Measurements from ENCODE around the gene ARID1A.
"Not testable (repeated sequence)": the region's sequence is repeated elsewhere in the genome, so short reads cannot be mapped to it uniquely, and the experiment has no call there.

ARID1A gene

GRCh38 chr1:26695356-26696118, at the start of gene ARID1A:
ARID1A (plus strand) TSS chr1:26696015; CDS start chr1:26696404, 389 bp downstream.
- in situ Hi-C loops (cut with HindIII; ENCODE audit: low sequenced_read_pairs) = no loop called here

GRCh38 chr1:26664802-26665201, 31.0 kb upstream of the ARID1A start:
- in situ Hi-C loops (cut with HindIII; ENCODE audit: low sequenced_read_pairs) = no loop called here

GRCh38 chr1:26666855-26667254, 29.0 kb upstream of the ARID1A start:
- in situ Hi-C loops (cut with HindIII; ENCODE audit: low sequenced_read_pairs) = no loop called here

GRCh38 chr1:26668106-26668786, 27.6 kb upstream of the ARID1A start:
- in situ Hi-C loops (cut with HindIII; ENCODE audit: low sequenced_read_pairs) = not testable (repeated sequence)

GRCh38 chr1:26677306-26678115, 18.3 kb upstream of the ARID1A start:
- in situ Hi-C loops (cut with HindIII; ENCODE audit: low sequenced_read_pairs) = loop anchor here (5.0 kb wide), 1 partner anchor 75 kb away; no protein-coding TSS in a partner anchor

- in situ Hi-C loops (cut with HindIII; ENCODE audit: low sequenced_read_pairs) = no loop called here
Observed at GRCh38 chr1:26684763-26685508, 10.9 kb upstream of the ARID1A start.

GRCh38 chr1:26686795-26687194, 9.0 kb upstream of the ARID1A start:
- in situ Hi-C loops (cut with HindIII; ENCODE audit: low sequenced_read_pairs) = no loop called here

- in situ Hi-C loops (cut with HindIII; ENCODE audit: low sequenced_read_pairs) = no loop called here
Observed at GRCh38 chr1:26689504-26689903, 6.3 kb upstream of the ARID1A start.

GRCh38 chr1:26690157-26690556, 5.7 kb upstream of the ARID1A start:
- in situ Hi-C loops (cut with HindIII; ENCODE audit: low sequenced_read_pairs) = no loop called here

- in situ Hi-C loops (cut with HindIII; ENCODE audit: low sequenced_read_pairs) = no loop called here
Observed at GRCh38 chr1:26690576-26691031, 5.2 kb upstream of the ARID1A start.

- in situ Hi-C loops (cut with HindIII; ENCODE audit: low sequenced_read_pairs) = no loop called here
Observed at GRCh38 chr1:26692211-26692792, 3.5 kb upstream of the ARID1A start.

GRCh38 chr1:26692793-26693490, 2.9 kb upstream of the ARID1A start:
- in situ Hi-C loops (cut with HindIII; ENCODE audit: low sequenced_read_pairs) = no loop called here

GRCh38 chr1:26693599-26694572, 1.9 kb upstream of the ARID1A start:
- in situ Hi-C loops (cut with HindIII; ENCODE audit: low sequenced_read_pairs) = no loop called here

- in situ Hi-C loops (cut with HindIII; ENCODE audit: low sequenced_read_pairs) = no loop called here
Observed at GRCh38 chr1:26694638-26695355, 1.0 kb upstream of the ARID1A start.

- in situ Hi-C loops (cut with HindIII; ENCODE audit: low sequenced_read_pairs) = no loop called here
Observed at GRCh38 chr1:26696119-26696653, 371 bp downstream of the ARID1A start.

GRCh38 chr1:26696654-26697430, 1.0 kb downstream of the ARID1A start:
- in situ Hi-C loops (cut with HindIII; ENCODE audit: low sequenced_read_pairs) = no loop called here

GRCh38 chr1:26697431-26697977, 1.7 kb downstream of the ARID1A start:
- in situ Hi-C loops (cut with HindIII; ENCODE audit: low sequenced_read_pairs) = no loop called here

All from endothelial cell of hepatic sinusoid (primary cell).